K562 (cell line): Measurements from ENCODE around the gene TRDMT1. TPM values are rescaled to one million over a fixed set of nuclear protein-coding genes. Genes with fewer than 3 reads are reported as not detected.

Experiments used
- CEBPG ChIP-seq, 3 experiments: fragments of 200-800 bp in 1 of 3; sonication (Bioruptor generic) in 1 of 3; sonication (generic) in 1 of 3; formaldehyde crosslinking in 1 of 3; IDR thresholded peaks in 2 of 3; conservative IDR thresholded peaks in 1 of 3; 2 replicates each; pipeline versions ENCODE4 v1.6.1 to v1.8.0; 2016 to 2022; ENCODE audit warnings: missing compliant biosample characterization in 2 of 3, missing genetic modification characterization in 2 of 3, mild to moderate bottlenecking in 1 of 3, missing genetic modification reagents in 1 of 3
- CREB1 ChIP-seq, 2 experiments: sonication (generic) in 1 of 2; formaldehyde crosslinking in 1 of 2; IDR thresholded peaks; 2 replicates each; pipeline versions ENCODE4 v1.6.1 to v1.8.0; 2012 to 2022; ENCODE audit warnings: inconsistent platforms in 1 of 2, mild to moderate bottlenecking in 1 of 2, missing genetic modification reagents in 1 of 2, moderate library complexity in 1 of 2
- FOXJ2 ChIP-seq: fragments of 200-800 bp; sonication (Bioruptor generic); IDR thresholded peaks from 2 replicates; pipeline ENCODE4 v1.6.1; 2016; ENCODE audit warnings: missing genetic modification characterization, missing compliant biosample characterization
- GATA2 ChIP-seq: sonication (generic); formaldehyde crosslinking; IDR thresholded peaks from 2 replicates; pipeline ENCODE4 v1.4.0; 2020; ENCODE audit warnings: mild to moderate bottlenecking, missing genetic modification reagents
- GTF2F1 ChIP-seq: IDR thresholded peaks from 2 replicates; pipeline ENCODE4 v1.6.1; 2011; ENCODE audit warnings: low read depth, low read length, improper control_type of control experiment
- HLTF ChIP-seq: fragments of 450-650 bp; IDR thresholded peaks from 2 replicates; pipeline ENCODE4 v1.6.1; 2016
- HNRNPH1 ChIP-seq: fragments of 200-400 bp; formaldehyde crosslinking; optimal IDR thresholded peaks from 2 replicates; pipeline ENCODE3; 2017; ENCODE audit warnings: low read depth, mild to moderate bottlenecking, low read length, moderate library complexity
- HNRNPLL ChIP-seq: fragments of 200-400 bp; formaldehyde crosslinking; IDR thresholded peaks from 2 replicates; pipeline ENCODE4 v1.6.1; 2017; ENCODE audit warnings: low read length, low read depth, mild to moderate bottlenecking; ENCODE audit not compliant: poor library complexity, severe bottlenecking
- MECOM ChIP-seq: fragments of 250-450 bp; sonication (Bioruptor Pico); IDR thresholded peaks from 2 replicates; pipeline ENCODE4 v1.8.0; 2022; ENCODE audit warnings: inconsistent platforms
- NR2C1 ChIP-seq, 2 experiments: fragments of 450-650 bp; IDR thresholded peaks; 2 replicates each; pipeline ENCODE4 v1.6.1; 2017; ENCODE audit warnings: mild to moderate bottlenecking in 2 of 2, antibody characterized with exemption in 1 of 2, inconsistent platforms in 1 of 2, missing compliant biosample characterization in 1 of 2, missing genetic modification characterization in 1 of 2
- PCBP2 ChIP-seq: fragments of 200-400 bp; formaldehyde crosslinking; IDR thresholded peaks from 2 replicates; pipeline ENCODE4 v1.6.1; 2018; ENCODE audit warnings: low read length, low read depth, mild to moderate bottlenecking, moderate library complexity; ENCODE audit not compliant: poor library complexity, severe bottlenecking
- polyA plus RNA-seq, 8 experiments: library from polyadenylated mRNA; depleted of rRNA in 4 of 8; stranded (reverse) in 5 of 8; unstranded in 3 of 8; fragments of >200 nt; fragmentation: Nextera tagmentation in 2 of 8; fragmentation: Illumina TruSeq in 1 of 8; extraction: Ambion mirVana in 2 of 8; extraction: Trizol in 1 of 8; gene quantifications; 2 replicates each; pipeline versions ENCODE4 v1.2.1 to v1.2.3, GENCODE V29; 2011 to 2014; ENCODE audit warnings: inconsistent platforms in 1 of 8, missing spikeins in 1 of 8
- total RNA-seq, 7 experiments: library from RNA; depleted of rRNA in 6 of 7; stranded (reverse); fragments of >200 nt in 6 of 7; fragmentation: Illumina TruSeq in 2 of 7; extraction: Trizol in 2 of 7; gene quantifications; 2 replicates each; pipeline versions ENCODE4 v1.2.1 to v1.2.3, GENCODE V29; 2011 to 2021; ENCODE audit warnings: low replicate concordance in 1 of 7
- TF ChIP-seq, protein P1 (sequence below): fragments of 450-650 bp; IDR thresholded peaks from 2 replicates; pipeline ENCODE4 v1.6.1; 2017; ENCODE audit warnings: antibody characterized with exemption, mild to moderate bottlenecking
- TF ChIP-seq, protein P2 (sequence below): IDR thresholded peaks from 2 replicates; pipeline ENCODE4 v1.6.1; 2014; ENCODE audit warnings: antibody characterized with exemption
- TF ChIP-seq, protein P3 (sequence below), 2 experiments: IDR thresholded peaks; 2 replicates each; pipeline ENCODE4 v1.6.1; 2011; ENCODE audit warnings: borderline replicate concordance in 1 of 2, control low read depth in 1 of 2, low read depth in 1 of 2, low read length in 1 of 2, mild to moderate bottlenecking in 1 of 2, mixed read lengths in 1 of 2, moderate library complexity in 1 of 2; ENCODE audit not compliant: insufficient read depth in 1 of 2, insufficient read length in 1 of 2, poor library complexity in 1 of 2, severe bottlenecking in 1 of 2; ENCODE audit errors: extremely low read depth in 1 of 2

Gene TRDMT1
- total and polyA plus RNA-seq, 9 of the 15 experiments (the other 6 are each of a cell fraction or from before 2014, with no cell fraction given), result 5.4 to 12.6 (median 9.3) TPM

DNA sequence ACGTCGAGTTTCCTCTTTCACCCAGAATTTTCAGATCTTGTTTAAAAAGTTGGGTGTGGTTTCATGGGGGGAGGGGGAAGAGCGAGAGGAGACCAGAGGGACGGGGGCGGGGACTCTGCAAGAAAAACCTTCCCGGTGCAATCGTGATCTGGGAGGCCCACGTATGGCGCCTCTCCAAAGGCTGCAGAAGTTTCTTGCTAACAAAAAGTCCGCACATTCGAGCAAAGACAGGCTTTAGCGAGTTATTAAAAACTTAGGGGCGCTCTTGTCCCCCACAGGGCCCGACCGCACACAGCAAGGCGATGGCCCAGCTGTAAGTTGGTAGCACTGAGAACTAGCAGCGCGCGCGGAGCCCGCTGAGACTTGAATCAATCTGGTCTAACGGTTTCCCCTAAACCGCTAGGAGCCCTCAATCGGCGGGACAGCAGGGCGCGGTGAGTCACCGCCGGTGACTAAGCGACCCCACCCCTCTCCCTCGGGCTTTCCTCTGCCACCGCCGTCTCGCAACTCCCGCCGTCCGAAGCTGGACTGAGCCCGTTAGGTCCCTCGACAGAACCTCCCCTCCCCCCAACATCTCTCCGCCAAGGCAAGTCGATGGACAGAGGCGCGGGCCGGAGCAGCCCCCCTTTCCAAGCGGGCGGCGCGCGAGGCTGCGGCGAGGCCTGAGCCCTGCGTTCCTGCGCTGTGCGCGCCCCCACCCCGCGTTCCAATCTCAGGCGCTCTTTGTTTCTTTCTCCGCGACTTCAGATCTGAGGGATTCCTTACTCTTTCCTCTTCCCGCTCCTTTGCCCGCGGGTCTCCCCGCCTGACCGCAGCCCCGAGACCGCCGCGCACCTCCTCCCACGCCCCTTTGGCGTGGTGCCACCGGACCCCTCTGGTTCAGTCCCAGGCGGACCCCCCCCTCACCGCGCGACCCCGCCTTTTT, 26.9 kb upstream of the TRDMT1 start, which contains the start of gene VIM (continued):
- TF ChIP-seq, protein P1, sequence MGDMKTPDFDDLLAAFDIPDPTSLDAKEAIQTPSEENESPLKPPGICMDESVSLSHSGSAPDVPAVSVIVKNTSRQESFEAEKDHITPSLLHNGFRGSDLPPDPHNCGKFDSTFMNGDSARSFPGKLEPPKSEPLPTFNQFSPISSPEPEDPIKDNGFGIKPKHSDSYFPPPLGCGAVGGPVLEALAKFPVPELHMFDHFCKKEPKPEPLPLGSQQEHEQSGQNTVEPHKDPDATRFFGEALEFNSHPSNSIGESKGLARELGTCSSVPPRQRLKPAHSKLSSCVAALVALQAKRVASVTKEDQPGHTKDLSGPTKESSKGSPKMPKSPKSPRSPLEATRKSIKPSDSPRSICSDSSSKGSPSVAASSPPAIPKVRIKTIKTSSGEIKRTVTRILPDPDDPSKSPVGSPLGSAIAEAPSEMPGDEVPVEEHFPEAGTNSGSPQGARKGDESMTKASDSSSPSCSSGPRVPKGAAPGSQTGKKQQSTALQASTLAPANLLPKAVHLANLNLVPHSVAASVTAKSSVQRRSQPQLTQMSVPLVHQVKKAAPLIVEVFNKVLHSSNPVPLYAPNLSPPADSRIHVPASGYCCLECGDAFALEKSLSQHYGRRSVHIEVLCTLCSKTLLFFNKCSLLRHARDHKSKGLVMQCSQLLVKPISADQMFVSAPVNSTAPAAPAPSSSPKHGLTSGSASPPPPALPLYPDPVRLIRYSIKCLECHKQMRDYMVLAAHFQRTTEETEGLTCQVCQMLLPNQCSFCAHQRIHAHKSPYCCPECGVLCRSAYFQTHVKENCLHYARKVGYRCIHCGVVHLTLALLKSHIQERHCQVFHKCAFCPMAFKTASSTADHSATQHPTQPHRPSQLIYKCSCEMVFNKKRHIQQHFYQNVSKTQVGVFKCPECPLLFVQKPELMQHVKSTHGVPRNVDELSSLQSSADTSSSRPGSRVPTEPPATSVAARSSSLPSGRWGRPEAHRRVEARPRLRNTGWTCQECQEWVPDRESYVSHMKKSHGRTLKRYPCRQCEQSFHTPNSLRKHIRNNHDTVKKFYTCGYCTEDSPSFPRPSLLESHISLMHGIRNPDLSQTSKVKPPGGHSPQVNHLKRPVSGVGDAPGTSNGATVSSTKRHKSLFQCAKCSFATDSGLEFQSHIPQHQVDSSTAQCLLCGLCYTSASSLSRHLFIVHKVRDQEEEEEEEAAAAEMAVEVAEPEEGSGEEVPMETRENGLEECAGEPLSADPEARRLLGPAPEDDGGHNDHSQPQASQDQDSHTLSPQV, result no peak
- TF ChIP-seq NR2C1 (IDR thresholded peaks at IDR 0.05), result no peak
- TF ChIP-seq NR2C1 (tag; IDR thresholded peaks at IDR 0.05), result no peak
- TF ChIP-seq MECOM (CRISPR knock-in tag), result 0 out of 2 replicates have a peak, but pooled peaks have one; percentile 43
- no peak for TF ChIP-seq GTF2F1
- TF ChIP-seq CREB1 (IDR thresholded peaks at IDR 0.05), result peak; percentile 29; the same call in 1 of the 2 replicates
- no peak; the same call in 1 of the 2 replicates for TF ChIP-seq CREB1 (CRISPR knock-in tag; IDR thresholded peaks at IDR 0.05)
- TF ChIP-seq FOXJ2 (tag), result no peak
- TF ChIP-seq GATA2 (CRISPR knock-in tag), result no peak
- TF ChIP-seq HNRNPH1, result no peak
- peak; percentile 75 for TF ChIP-seq HNRNPLL
- TF ChIP-seq PCBP2, result no peak
- TF ChIP-seq HLTF, result no peak
- peak; percentile 21 for TF ChIP-seq CEBPG (CRISPR knock-in tag; IDR thresholded peaks at IDR 0.05)
- peak; percentile 33 to 61; a peak in 3 of 4 replicates for TF ChIP-seq CEBPG (tag; conservative IDR thresholded peaks at IDR 0.05 in 1 of 2, IDR thresholded peaks at IDR 0.05 in 1 of 2)
- TF ChIP-seq, protein P2, sequence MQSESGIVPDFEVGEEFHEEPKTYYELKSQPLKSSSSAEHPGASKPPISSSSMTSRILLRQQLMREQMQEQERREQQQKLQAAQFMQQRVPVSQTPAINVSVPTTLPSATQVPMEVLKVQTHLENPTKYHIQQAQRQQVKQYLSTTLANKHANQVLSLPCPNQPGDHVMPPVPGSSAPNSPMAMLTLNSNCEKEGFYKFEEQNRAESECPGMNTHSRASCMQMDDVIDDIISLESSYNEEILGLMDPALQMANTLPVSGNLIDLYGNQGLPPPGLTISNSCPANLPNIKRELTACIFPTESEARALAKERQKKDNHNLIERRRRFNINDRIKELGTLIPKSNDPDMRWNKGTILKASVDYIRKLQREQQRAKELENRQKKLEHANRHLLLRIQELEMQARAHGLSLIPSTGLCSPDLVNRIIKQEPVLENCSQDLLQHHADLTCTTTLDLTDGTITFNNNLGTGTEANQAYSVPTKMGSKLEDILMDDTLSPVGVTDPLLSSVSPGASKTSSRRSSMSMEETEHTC, result no peak
- TF ChIP-seq, protein P3, sequence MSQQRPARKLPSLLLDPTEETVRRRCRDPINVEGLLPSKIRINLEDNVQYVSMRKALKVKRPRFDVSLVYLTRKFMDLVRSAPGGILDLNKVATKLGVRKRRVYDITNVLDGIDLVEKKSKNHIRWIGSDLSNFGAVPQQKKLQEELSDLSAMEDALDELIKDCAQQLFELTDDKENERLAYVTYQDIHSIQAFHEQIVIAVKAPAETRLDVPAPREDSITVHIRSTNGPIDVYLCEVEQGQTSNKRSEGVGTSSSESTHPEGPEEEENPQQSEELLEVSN (IDR thresholded peaks at IDR 0.05; ENCODE audit: borderline replicate concordance in 1 of 2, extremely low read depth in 1 of 2, insufficient read depth in 1 of 2, insufficient read length in 1 of 2, low read depth in 1 of 2, low read length in 1 of 2, poor library complexity in 1 of 2, severe bottlenecking in 1 of 2), result peak; percentile 47 to 83
